Lower leg skin (tissue), 4 donors: ENCODE results near the gene CA12. TPM values are rescaled to one million over a fixed set of nuclear protein-coding genes. Genes with fewer than 3 reads are reported as not detected.

Experiments
- DNase-seq, 2 donors: peaks; one replicate each; pipeline ENCODE4 v3.0.0-alpha.2; 2019; ENCODE audit warnings: low spot score in 2 of 2
- H3K4me3 ChIP-seq: fragments of 200-600 bp; sonication (generic); 2 replicates; pipeline ENCODE4 v1.5.1; 2017; ENCODE audit warnings: mild to moderate bottlenecking, low read depth; ENCODE audit not compliant: poor library complexity, severe bottlenecking
- CTCF ChIP-seq, 3 donors: fragments of 450-650 bp; IDR thresholded peaks; one replicate each; pipeline ENCODE4 v1.5.1; 2016; ENCODE audit warnings: antibody characterized with exemption in 3 of 3, mild to moderate bottlenecking in 3 of 3, moderate library complexity in 2 of 3
- POLR2A ChIP-seq, 2 donors: fragments of 450-650 bp; IDR thresholded peaks; one replicate each; pipeline ENCODE4 v1.6.1; 2016 to 2017; ENCODE audit warnings: antibody characterized with exemption in 2 of 2, mild to moderate bottlenecking in 1 of 2, moderate library complexity in 1 of 2
- WGBS, 2 donors: methylation state at CpG; one replicate each; pipeline ENCODE4 v1.1.5; 2018; 5-methylcytosine and 5-hydroxymethylcytosine counted together
- intact Hi-C: fragments of 100-400 bp; cut with DNase I; formaldehyde crosslinking; loops from one replicate; pipeline ENCODE4 v1.15.0; 2023; ENCODE audit warnings: low total_unique reads
- total RNA-seq, 4 donors: library from RNA; depleted of rRNA; stranded (reverse); fragments of >200 nt; gene quantifications; one replicate each; pipeline ENCODE4 v1.1.0, GENCODE V29; 2016

The CA12 gene
- total RNA-seq, 4 donors from 2014 or later: 144 to 253 (median 213) TPM

GRCh38 chr15:63398456-63398855, 16.8 kb upstream of the CA12 start:
- DNase-seq: no peak
- WGBS, 2 donors: 87 to 98% methylated on average over 2 of the region's 2 CpGs
- TF ChIP-seq CTCF (IDR thresholded peaks at IDR 0.05): no peak
- H3K4me3 ChIP-seq: no peak overlapping the region
- intact Hi-C loops: loop anchor here (5.0 kb wide), 1 partner anchor 86 kb away; no protein-coding TSS in a partner anchor

- no peak overlapping the region for H3K4me3 ChIP-seq
- DNase-seq: no peak
- intact Hi-C loops: loop anchor here (5.0 kb wide), 1 partner anchor 84 kb away; no protein-coding TSS in a partner anchor
- WGBS, 2 donors: 84 to 87% methylated on average over 8 of the region's 8 CpGs
- TF ChIP-seq CTCF (IDR thresholded peaks at IDR 0.05) (no peak), POLR2A (IDR thresholded peaks at IDR 0.05) (no peak)
These were observed 14.7 kb upstream of the CA12 start for GRCh38 chr15:63396152-63396928.

- WGBS, 2 donors: 87 to 89% methylated on average over 4 of the region's 4 CpGs
- intact Hi-C loops: loop anchor here (5.0 kb wide), 1 partner anchor 83 kb away; no protein-coding TSS in a partner anchor
- DNase-seq: no peak
These were observed 14.1 kb upstream of the CA12 start for GRCh38 chr15:63395730-63396151.

GRCh38 chr15:63392361-63393009, 10.8 kb upstream of the CA12 start:
- peak in 1 of 2 donors; percentile 17 for DNase-seq

More at GRCh38 chr15:63395730-63396151, 14.1 kb upstream of the CA12 start:
- no peak overlapping the region for H3K4me3 ChIP-seq
- TF ChIP-seq POLR2A (IDR thresholded peaks at IDR 0.05) (no peak), CTCF (IDR thresholded peaks at IDR 0.05) (no peak)

GRCh38 chr15:63391669-63392360, 10.2 kb upstream of the CA12 start:
- intact Hi-C loops: no loop called here
- peak in 1 of 2 donors; percentile 67 for DNase-seq
- no peak for TF ChIP-seq CTCF (IDR thresholded peaks at IDR 0.05)
- no peak for TF ChIP-seq POLR2A (IDR thresholded peaks at IDR 0.05)
- 77 to 86% methylated on average over 6 of the region's 6 CpGs for WGBS, 2 donors
- no peak overlapping the region for H3K4me3 ChIP-seq

More at GRCh38 chr15:63392361-63393009, 10.8 kb upstream of the CA12 start:
- TF ChIP-seq CTCF (IDR thresholded peaks at IDR 0.05) (no peak), POLR2A (IDR thresholded peaks at IDR 0.05) (no peak)
- WGBS, 2 donors: 66 to 75% methylated on average over 7 of the region's 7 CpGs
- no peak overlapping the region for H3K4me3 ChIP-seq
- intact Hi-C loops: no loop called here
